Measurements from ENCODE around the gene POLR3E. TPM values are rescaled to one million over a fixed set of nuclear protein-coding genes. Genes with fewer than 3 reads are reported as not detected.

Gene POLR3E
- total RNA-seq, 1 experiment from 2014 or later, result 103 TPM

DNA sequence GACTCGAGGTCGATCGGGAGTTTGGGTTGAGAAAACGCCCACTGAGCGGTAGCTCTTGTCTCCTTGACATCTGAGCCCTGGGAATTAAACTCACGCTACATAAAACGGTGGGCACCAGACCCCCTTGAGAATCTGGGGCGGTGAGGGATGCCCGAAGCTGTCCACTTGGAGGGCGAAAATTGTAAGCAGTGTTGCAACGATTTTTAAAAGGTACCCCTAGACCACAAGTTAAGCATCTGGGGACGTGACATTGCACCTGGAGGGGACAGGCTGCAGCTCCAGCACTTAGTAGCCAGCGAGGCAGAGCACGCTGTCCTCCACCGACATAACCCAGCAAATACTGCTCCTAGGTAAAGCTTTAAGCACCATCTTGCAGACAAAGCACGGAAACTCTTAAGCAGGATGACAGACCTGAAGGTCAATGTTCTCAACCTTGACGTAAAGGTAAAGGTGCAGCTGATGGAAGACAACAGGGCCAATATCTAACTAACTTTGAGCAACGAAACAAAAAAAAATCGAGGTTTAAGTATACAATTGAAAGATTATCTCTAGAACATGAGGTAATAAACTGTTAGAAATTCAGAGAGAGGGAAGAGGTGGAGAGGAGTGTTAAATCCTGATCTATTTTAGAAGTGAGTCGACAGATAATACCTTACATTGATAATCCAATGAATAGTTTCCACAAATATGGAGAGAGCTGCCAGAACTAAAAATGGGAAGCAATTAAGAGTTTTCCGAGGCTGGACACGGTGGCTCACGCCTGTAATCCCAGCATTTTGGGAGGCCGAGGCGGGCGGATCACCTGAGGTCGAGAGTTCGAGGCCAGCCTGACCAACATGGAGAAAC is 78.1 kb downstream of the POLR3E start:
- H3K4me1 ChIP-seq (ENCODE audit: insufficient read depth, low read length), result peaks cover 2% of the 10 kb centered on the region; the same call in 1 of the 2 replicates
- no peak overlapping the region for H4K91ac ChIP-seq (ENCODE audit: insufficient read length, low read depth, low read length)
- no peaks in the 10 kb centered on the region for H3K9me3 ChIP-seq (ENCODE audit: control insufficient read depth, low read depth, low read length)
- no peak overlapping the region for H2BK5ac ChIP-seq (ENCODE audit: insufficient read length, low read length)
- 0 out of 5 replicates have a peak, but pooled peaks cover 0 to 2% of the 10 kb centered on the region in 2 experiments for H3K9me3 Mint-ChIP-seq
- no peak overlapping the region for H2BK15ac ChIP-seq (ENCODE audit: low read depth, low read length)
- H4K8ac ChIP-seq (replicated peaks; ENCODE audit: insufficient read length, low read depth, low read length), result no peak overlapping the region
- H3K79me1 ChIP-seq (ENCODE audit: insufficient read depth, low read depth, low read length, poor library complexity, severe bottlenecking), result peaks cover 3% of the 10 kb centered on the region
- H3K36me3 Mint-ChIP-seq (ENCODE audit: insufficient read depth in 1 of 3, low read depth in 3 of 3), result peaks cover 5 to 19% (median 15%) of the 10 kb centered on the region in 3 experiments; a peak in 6 of 7 replicates
- H2BK20ac ChIP-seq (ENCODE audit: low read depth, low read length, poor library complexity, severe bottlenecking), result no peak overlapping the region
- peak overlapping the region; percentile 78 for H3K4me2 ChIP-seq (ENCODE audit: insufficient read depth, insufficient read length, low read length)
- no peak overlapping the region for H2AFZ ChIP-seq (ENCODE audit: low read length)
- H3K4me1 Mint-ChIP-seq, result peaks cover 33 to 46% of the 10 kb centered on the region in 2 experiments
- H3K23me2 ChIP-seq (ENCODE audit: insufficient read length, low read depth, low read length, poor library complexity, severe bottlenecking), result peaks cover 11% of the 10 kb centered on the region
- H3K14ac ChIP-seq (ENCODE audit: insufficient read depth, low read length), result no peak overlapping the region
- no peaks in the 10 kb centered on the region for H4K20me1 ChIP-seq (ENCODE audit: control insufficient read depth, insufficient read depth, insufficient read length)
- no peaks in the 10 kb centered on the region for H3K27me3 ChIP-seq (ENCODE audit: insufficient read depth, low read length)
- no peak overlapping the region for H4K5ac ChIP-seq (ENCODE audit: insufficient read length, low read depth, low read length)
- H2BK12ac ChIP-seq (ENCODE audit: insufficient read length, low read depth, low read length), result no peak overlapping the region
- peaks cover 11% of the 10 kb centered on the region for H3K27me3 Mint-ChIP-seq (ENCODE audit: low read depth)
- peaks cover 5% of the 10 kb centered on the region; the same call in 1 of the 2 replicates for H3K79me2 ChIP-seq (ENCODE audit: insufficient read depth, low read length)
- H3K4ac ChIP-seq (ENCODE audit: low read depth, low read length), result no peak overlapping the region
- no peak overlapping the region for H2AK5ac ChIP-seq (ENCODE audit: insufficient read length, low read length)
- H3K27ac Mint-ChIP-seq, result peak overlapping the region in 1 of 3 experiments; percentile 94; a peak in 2 of 7 replicates
- DNase-seq, result no peak
- H3K4me3 Mint-ChIP-seq, result peak overlapping the region; percentile 86
- H3K9ac ChIP-seq (ENCODE audit: extremely low read depth, insufficient read length, low read length), result peak overlapping the region; percentile 3
- H3K56ac ChIP-seq (ENCODE audit: insufficient read length, low read depth, low read length), result no peak overlapping the region
- no CpG with 5 or more reads among the region's 28 CpGs for WGBS (ENCODE audit: extremely low coverage, insufficient read length, low lambda C conversion rate)
- H3T11ph ChIP-seq (ENCODE audit: low read length), result no peak overlapping the region
- no peak overlapping the region for H2BK120ac ChIP-seq (ENCODE audit: low read depth, low read length, poor library complexity, severe bottlenecking)
- no peak overlapping the region for H3K18ac ChIP-seq (ENCODE audit: insufficient read length, low read depth, low read length)
- no peak overlapping the region for H3K23ac ChIP-seq (ENCODE audit: insufficient read length, low read depth, low read length)
- H3K27ac ChIP-seq (ENCODE audit: insufficient read length, low read depth, low read length), result no peak overlapping the region
- TF ChIP-seq, protein P1, sequence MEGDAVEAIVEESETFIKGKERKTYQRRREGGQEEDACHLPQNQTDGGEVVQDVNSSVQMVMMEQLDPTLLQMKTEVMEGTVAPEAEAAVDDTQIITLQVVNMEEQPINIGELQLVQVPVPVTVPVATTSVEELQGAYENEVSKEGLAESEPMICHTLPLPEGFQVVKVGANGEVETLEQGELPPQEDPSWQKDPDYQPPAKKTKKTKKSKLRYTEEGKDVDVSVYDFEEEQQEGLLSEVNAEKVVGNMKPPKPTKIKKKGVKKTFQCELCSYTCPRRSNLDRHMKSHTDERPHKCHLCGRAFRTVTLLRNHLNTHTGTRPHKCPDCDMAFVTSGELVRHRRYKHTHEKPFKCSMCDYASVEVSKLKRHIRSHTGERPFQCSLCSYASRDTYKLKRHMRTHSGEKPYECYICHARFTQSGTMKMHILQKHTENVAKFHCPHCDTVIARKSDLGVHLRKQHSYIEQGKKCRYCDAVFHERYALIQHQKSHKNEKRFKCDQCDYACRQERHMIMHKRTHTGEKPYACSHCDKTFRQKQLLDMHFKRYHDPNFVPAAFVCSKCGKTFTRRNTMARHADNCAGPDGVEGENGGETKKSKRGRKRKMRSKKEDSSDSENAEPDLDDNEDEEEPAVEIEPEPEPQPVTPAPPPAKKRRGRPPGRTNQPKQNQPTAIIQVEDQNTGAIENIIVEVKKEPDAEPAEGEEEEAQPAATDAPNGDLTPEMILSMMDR (conservative IDR thresholded peaks at IDR 0.05), result no peak
